H1 (cell line): ENCODE results near the gene PBX2. TPM values are rescaled to one million over a fixed set of nuclear protein-coding genes. Genes with fewer than 3 reads are reported as not detected.

ENCODE experiments used
- CTCF ChIA-PET: fragments of 300-600 bp; sonication (Branson Sonifier 250); formaldehyde crosslinking; loops from one replicate; lab custom pipeline; 2021; ENCODE audit not compliant: partially characterized antibody; lab: Charles Lee
- POLR2A ChIA-PET: fragments of 300-600 bp; sonication (Branson Sonifier 250); formaldehyde crosslinking; loops from one replicate; lab custom pipeline; 2021; ENCODE audit warnings: inconsistent platforms; ENCODE audit not compliant: partially characterized antibody; lab: Charles Lee
- DNase-seq, 2 experiments: peaks; one replicate each; pipeline versions ENCODE4 v3.0.0 to v3.0.0-alpha.2; 2010 to 2022; ENCODE audit warnings: low spot score in 2 of 2, low read depth in 1 of 2, mixed read lengths in 1 of 2
- FAIRE-seq: peaks from 2 replicates; lab custom pipeline; 2011; peaks lifted over from hg19 to GRCh38; lab: Jason Lieb, UNC
- H2AFZ ChIP-seq: 2 replicates; pipeline ENCODE4 v1.8.1; 2012; ENCODE audit warnings: low read length, inconsistent platforms
- H2AK5ac ChIP-seq: 2 replicates; pipeline ENCODE4 v1.6.1; 2013; ENCODE audit warnings: low read depth, low read length
- H2BK120ac ChIP-seq: replicated peaks from 2 replicates; pipeline ENCODE3; 2013; ENCODE audit warnings: low read depth, low read length, inconsistent platforms
- H2BK12ac ChIP-seq: 2 replicates; pipeline ENCODE4 v1.6.1; 2013; ENCODE audit warnings: low read depth, low read length
- H2BK15ac ChIP-seq: 2 replicates; pipeline ENCODE4 v1.6.1; 2013; ENCODE audit warnings: low read length
- H2BK20ac ChIP-seq: 2 replicates; pipeline ENCODE4 v1.6.1; 2013; ENCODE audit warnings: low read length
- H2BK5ac ChIP-seq: 2 replicates; pipeline ENCODE4 v1.6.1; 2013; ENCODE audit warnings: low read depth, low read length
- H3K14ac ChIP-seq: 2 replicates; pipeline ENCODE4 v1.6.1; 2013; ENCODE audit warnings: inconsistent platforms; ENCODE audit not compliant: insufficient read length
- H3K18ac ChIP-seq: 2 replicates; pipeline ENCODE4 v1.6.1; 2013; ENCODE audit warnings: low read length; ENCODE audit errors: extremely low read depth
- H3K23ac ChIP-seq: 2 replicates; pipeline ENCODE4 v1.6.1; 2013; ENCODE audit warnings: inconsistent platforms; ENCODE audit not compliant: insufficient read length
- H3K23me2 ChIP-seq: 2 replicates; pipeline ENCODE4 v1.6.1; 2013; ENCODE audit warnings: low read depth, low read length
- H3K27ac ChIP-seq: 2 replicates; pipeline ENCODE4 v1.6.1; 2011; ENCODE audit warnings: low read depth, low read length, inconsistent platforms
- H3K27me3 ChIP-seq, 4 experiments: replicated peaks in 1 of 4; 1 replicate in 1 of 4; 2 replicates in 3 of 4; pipeline versions ENCODE4 v1.6.1 to v1.8.1; 2011 to 2013; ENCODE audit warnings: low read length in 3 of 4, mild to moderate bottlenecking in 3 of 4, inconsistent platforms in 2 of 4, mixed read lengths in 2 of 4, moderate library complexity in 1 of 4; ENCODE audit not compliant: control insufficient read depth in 3 of 4, insufficient read depth in 3 of 4; ENCODE audit errors: extremely low read depth in 1 of 4
- H3K36me3 ChIP-seq, 4 experiments: 2 replicates each; pipeline versions ENCODE4 v1.6.1 to v1.8.1; 2011 to 2013; ENCODE audit warnings: mild to moderate bottlenecking in 4 of 4, low read length in 3 of 4, moderate library complexity in 2 of 4, control low read depth in 1 of 4, inconsistent platforms in 1 of 4; ENCODE audit not compliant: insufficient read depth in 4 of 4, control insufficient read depth in 2 of 4
- H3K4ac ChIP-seq: replicated peaks from 2 replicates; pipeline ENCODE3; 2013; ENCODE audit warnings: low read length, low read depth, mixed read lengths, inconsistent platforms; ENCODE audit not compliant: insufficient read length
- H3K4me1 ChIP-seq, 4 experiments: replicated peaks in 1 of 4; 1 replicate in 1 of 4; 2 replicates in 3 of 4; pipeline versions ENCODE4 v1.6.1 to v1.8.1; 2011 to 2013; ENCODE audit warnings: low read length in 3 of 4, inconsistent platforms in 2 of 4, mixed read lengths in 1 of 4; ENCODE audit not compliant: insufficient read depth in 4 of 4, control insufficient read depth in 3 of 4
- H3K4me2 ChIP-seq, 2 experiments: 2 replicates each; pipeline versions ENCODE4 v1.6.1 to v1.8.1; 2011 to 2013; ENCODE audit warnings: low read depth in 2 of 2, low read length in 2 of 2, control low read depth in 1 of 2, inconsistent platforms in 1 of 2, mild to moderate bottlenecking in 1 of 2; ENCODE audit not compliant: insufficient read depth in 1 of 2
- H3K4me3 ChIP-seq, 4 experiments: fragments of 200-600, 300-600 bp in 1 of 4; sonication (generic), shearing (Covaris generic), sonication (Bioruptor Twin) in 1 of 4; 2 replicates each; pipeline versions ENCODE4 v1.5.1 to v1.8.1; 2011 to 2016; ENCODE audit warnings: low read length in 4 of 4, low read depth in 3 of 4, control low read depth in 2 of 4, inconsistent platforms in 2 of 4, mild to moderate bottlenecking in 2 of 4, mixed read lengths in 1 of 4, moderate library complexity in 1 of 4; ENCODE audit not compliant: insufficient read depth in 2 of 4; ENCODE audit errors: extremely low read depth in 1 of 4
- H3K56ac ChIP-seq: replicated peaks from 2 replicates; pipeline ENCODE3; 2013; ENCODE audit warnings: low read depth, mild to moderate bottlenecking, mixed read lengths, low read length, inconsistent platforms; ENCODE audit not compliant: insufficient read length
- H3K79me1 ChIP-seq: 2 replicates; pipeline ENCODE4 v1.6.1; 2013; ENCODE audit warnings: low read depth, low read length, control low read depth
- H3K79me2 ChIP-seq, 2 experiments: 2 replicates each; pipeline versions ENCODE4 v1.6.1 to v1.8.1; 2012 to 2013; ENCODE audit warnings: low read length in 2 of 2, mild to moderate bottlenecking in 2 of 2, inconsistent platforms in 1 of 2; ENCODE audit not compliant: insufficient read depth in 2 of 2, control insufficient read depth in 1 of 2
- H3K9ac ChIP-seq, 4 experiments: replicated peaks in 1 of 4; 1 replicate in 1 of 4; 2 replicates in 3 of 4; pipeline versions ENCODE4 v1.6.1 to v1.8.1; 2011 to 2013; ENCODE audit warnings: low read depth in 3 of 4, low read length in 3 of 4, control low read depth in 2 of 4, mild to moderate bottlenecking in 2 of 4, moderate library complexity in 2 of 4, inconsistent platforms in 1 of 4; ENCODE audit errors: extremely low read depth in 1 of 4
- H3K9me3 ChIP-seq, 2 experiments: 2 replicates each; pipeline versions ENCODE4 v1.6.1 to v1.8.1; 2012 to 2013; ENCODE audit warnings: mild to moderate bottlenecking in 2 of 2, moderate library complexity in 2 of 2, control low read depth in 1 of 2, inconsistent platforms in 1 of 2, low read depth in 1 of 2, low read length in 1 of 2, mixed read lengths in 1 of 2; ENCODE audit not compliant: insufficient read depth in 2 of 2
- H4K20me1 ChIP-seq, 2 experiments: replicated peaks in 1 of 2; 2 replicates each; pipeline versions ENCODE3 to v1.8.1; 2011 to 2013; ENCODE audit warnings: inconsistent platforms in 2 of 2, low read length in 2 of 2, mild to moderate bottlenecking in 1 of 2; ENCODE audit not compliant: insufficient read depth in 2 of 2, control insufficient read depth in 1 of 2
- H4K5ac ChIP-seq: 2 replicates; pipeline ENCODE4 v1.6.1; 2013; ENCODE audit warnings: low read length, low read depth, mixed read lengths, inconsistent platforms; ENCODE audit not compliant: insufficient read length
- H4K8ac ChIP-seq: 2 replicates; pipeline ENCODE4 v1.8.0; 2013; ENCODE audit warnings: mild to moderate bottlenecking, moderate library complexity, low read length, inconsistent platforms; ENCODE audit not compliant: insufficient read depth; ENCODE audit errors: extremely low read depth
- H4K91ac ChIP-seq: replicated peaks from 2 replicates; pipeline ENCODE3; 2013; ENCODE audit warnings: low read length, mixed read lengths, inconsistent platforms; ENCODE audit not compliant: insufficient read length
- RBBP5 ChIP-seq: IDR thresholded peaks from 2 replicates; pipeline ENCODE4 v1.7.1; 2012; ENCODE audit warnings: low read depth, mild to moderate bottlenecking, inconsistent platforms, low read length, moderate library complexity, borderline replicate concordance
- RXRA ChIP-seq: IDR thresholded peaks from 2 replicates; pipeline ENCODE4 v1.6.1; 2011; ENCODE audit warnings: low read depth, mild to moderate bottlenecking, low read length, moderate library complexity; ENCODE audit not compliant: insufficient read depth
- SIRT6 ChIP-seq: IDR thresholded peaks from one replicate; pipeline ENCODE4 v1.7.1; 2012; ENCODE audit warnings: low read length, inconsistent platforms
- SUZ12 ChIP-seq: fragments of 200-600 bp; sonication (generic); IDR thresholded peaks from 2 replicates; pipeline ENCODE4 v1.6.1; 2012; ENCODE audit warnings: mild to moderate bottlenecking, inconsistent platforms, low read length, moderate library complexity, mixed read lengths
- WGBS, 2 experiments: shearing (Covaris generic) in 1 of 2; methylation state at CpG; one replicate each; pipeline versions ENCODE4 v1.1.6 to v1.1.7; 2013 to 2015; ENCODE audit warnings: low lambda C conversion rate in 2 of 2, mixed read lengths in 2 of 2, inconsistent platforms in 1 of 2, low coverage in 1 of 2, missing lambda C conversion rate in 1 of 2; ENCODE audit not compliant: insufficient replicate concordance in 2 of 2, insufficient coverage in 1 of 2, insufficient read length in 1 of 2; ENCODE audit errors: extremely low coverage in 1 of 2, missing lambda C conversion rate in 1 of 2; 5-methylcytosine and 5-hydroxymethylcytosine counted together
- polyA plus RNA-seq, 7 experiments: library from polyadenylated mRNA; depleted of rRNA in 3 of 7; stranded (reverse) in 5 of 7; unstranded in 2 of 7; fragments of >200 nt in 5 of 7; fragments of 200-250 nt in 2 of 7; gene quantifications; 1 replicate in 5 of 7; 2 replicates in 1 of 7; 4 replicates in 1 of 7; pipeline versions ENCODE4 v1.2.1 to v1.2.3, GENCODE V29; 2011 to 2013; ENCODE audit warnings: missing spikeins in 2 of 7, mixed read lengths in 2 of 7
- total RNA-seq: library from RNA; stranded (reverse); fragmentation: NEBNext Ultra II Directional; extraction: Animal tissue kit (Norgen Biotek cat#: 25700); gene quantifications from 2 replicates; pipeline ENCODE4 v1.2.1, GENCODE V29; 2021

Gene PBX2
- total and polyA plus RNA-seq, 2 of the 8 experiments (the other 6 are each of a cell fraction or from before 2014, with no cell fraction given): 102 to 130 TPM

GRCh38 chr6:32200711-32201475, 10.9 kb upstream of the PBX2 start:
- Histone ChIP-seq H2BK15ac (no peak overlapping the region), H4K20me1 (no peaks in the 10 kb centered on the region)
- WGBS, 2 experiments: 91% methylated on average over 13 of the region's 13 CpGs; no CpG with 5 or more reads in 1 of the 2 experiments

More at GRCh38 chr6:32200711-32201475, 10.9 kb upstream of the PBX2 start:
- TF ChIP-seq SIRT6: no peak
- TF ChIP-seq RBBP5: no peak
- no peak for TF ChIP-seq SUZ12
- no peak for TF ChIP-seq RXRA
- H3K18ac ChIP-seq: no peak overlapping the region
- no peak for FAIRE-seq
- H2BK12ac ChIP-seq: no peak overlapping the region
- no peak overlapping the region for H4K91ac ChIP-seq
- no peak overlapping the region; the same call in 1 of the 2 replicates for H2BK5ac ChIP-seq
- no peaks in the 10 kb centered on the region for H3K27me3 ChIP-seq
- H4K8ac ChIP-seq: peak overlapping the region; percentile 53
- no peak overlapping the region for H3K56ac ChIP-seq
- CTCF ChIA-PET: interaction anchor here (1.1 kb wide), 1 partner anchor 54 kb away, joined by 3 read pairs; no protein-coding TSS in a partner anchor
- no peak overlapping the region for H3K4me2 ChIP-seq
- H3K23ac ChIP-seq: no peak overlapping the region
- no peak overlapping the region for H2AFZ ChIP-seq
- H3K14ac ChIP-seq: no peak overlapping the region
- no peak overlapping the region for H4K5ac ChIP-seq
- H2BK120ac ChIP-seq: no peak overlapping the region
- no peak overlapping the region for H3K27ac ChIP-seq
- H3K23me2 ChIP-seq: peaks cover 3% of the 10 kb centered on the region; the same call in 1 of the 2 replicates
- H3K4ac ChIP-seq: no peak overlapping the region
- no peaks in the 10 kb centered on the region for H3K79me2 ChIP-seq
- POLR2A ChIA-PET: no interaction called here
- no peak for DNase-seq
- H2BK20ac ChIP-seq: no peak overlapping the region
- H3K79me1 ChIP-seq: no peaks in the 10 kb centered on the region
- H3K4me3 ChIP-seq: no peak overlapping the region
- no peak overlapping the region for H2AK5ac ChIP-seq
- no peak overlapping the region for H3K9ac ChIP-seq
- no peaks in the 10 kb centered on the region for H3K9me3 ChIP-seq
- H3K36me3 ChIP-seq: no peaks in the 10 kb centered on the region
- peaks cover 0 to 11% (median 8%) of the 10 kb centered on the region in 4 experiments; a peak in 6 of 7 replicates for H3K4me1 ChIP-seq
